ENCODE measurements around the gene MALT1.
"Not testable (repeated sequence)": the region's sequence is repeated elsewhere in the genome, so short reads cannot be mapped to it uniquely, and the experiment has no call there.

The MALT1 gene
- total RNA-seq, result 159 to 299 (median 165) reads per million in 4 experiments

- DNase-seq, result peak; percentile 95
Measured at GRCh38 chr18:58671111-58671631, at the start of gene MALT1. Gene MALT1, plus strand, starts transcription at chr18:58671465. Its CDS starts 179 bp downstream, at chr18:58671644.

DNA sequence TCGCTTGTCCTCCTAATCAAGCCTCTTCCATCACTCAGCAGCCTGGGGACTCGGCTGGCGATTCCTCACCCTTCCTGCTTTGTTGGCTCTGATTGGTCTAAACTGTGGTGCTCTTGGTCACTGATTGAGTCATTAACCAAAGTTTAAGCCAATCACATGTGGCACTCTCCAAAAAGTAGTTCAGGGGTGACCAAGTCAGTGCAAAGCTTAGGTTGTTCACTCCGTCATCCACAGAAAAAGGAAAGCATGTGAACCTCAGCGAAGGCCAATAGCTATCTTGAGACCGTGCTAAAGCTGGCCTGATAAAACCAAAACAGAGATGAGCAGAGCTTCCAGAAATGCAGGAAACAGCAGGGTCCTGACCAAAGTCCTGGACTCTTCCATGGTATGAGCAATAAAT lies 47.3 kb upstream of the MALT1 start:
- no peak for DNase-seq

DNA sequence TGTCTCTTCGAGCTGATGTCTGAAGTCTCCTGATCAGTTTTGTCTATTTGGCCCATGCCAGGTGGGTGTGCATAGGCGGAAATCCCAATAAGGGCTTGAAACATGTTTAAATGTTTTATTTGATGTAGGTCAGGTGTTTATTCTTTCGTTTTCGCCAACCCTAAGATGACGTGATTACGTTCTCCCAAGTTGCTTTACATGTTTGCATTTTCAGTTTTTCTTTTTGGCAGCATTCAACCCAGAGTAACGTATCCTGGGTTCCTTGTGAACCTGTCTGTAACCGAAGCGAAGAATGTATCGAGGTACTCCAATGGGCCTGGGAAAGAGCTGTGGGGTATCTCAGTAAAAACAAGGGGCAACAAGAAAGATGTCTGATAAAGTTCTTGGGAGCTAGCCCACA lies 45.4 kb upstream of the MALT1 start:
- no peak for DNase-seq

- DNase-seq, result no peak
Measured at GRCh38 chr18:58630071-58630470, 41.2 kb upstream of the MALT1 start.

DNA sequence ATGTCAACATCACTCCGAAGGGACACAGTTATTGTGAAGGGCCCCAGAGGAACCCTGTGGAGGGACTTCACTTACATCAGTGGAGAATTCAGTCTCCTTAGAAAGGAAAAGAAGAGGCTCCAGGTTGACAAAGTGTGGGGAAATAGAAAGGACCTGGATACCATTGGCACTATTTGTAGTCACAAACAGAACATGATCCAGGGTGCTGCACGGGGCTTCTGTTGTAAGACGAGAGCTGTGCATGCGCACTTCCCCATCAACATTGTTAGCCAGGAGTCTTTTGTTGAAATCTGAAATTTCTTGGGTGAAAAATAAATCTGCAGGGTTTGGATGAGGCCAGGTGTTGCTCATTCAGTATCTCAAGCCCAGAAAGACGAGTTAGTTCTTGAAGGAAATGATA lies 40.0 kb upstream of the MALT1 start:
- DNase-seq, result no peak

- DNase-seq, result no peak
Measured at GRCh38 chr18:58632552-58632951, 38.7 kb upstream of the MALT1 start.

DNA sequence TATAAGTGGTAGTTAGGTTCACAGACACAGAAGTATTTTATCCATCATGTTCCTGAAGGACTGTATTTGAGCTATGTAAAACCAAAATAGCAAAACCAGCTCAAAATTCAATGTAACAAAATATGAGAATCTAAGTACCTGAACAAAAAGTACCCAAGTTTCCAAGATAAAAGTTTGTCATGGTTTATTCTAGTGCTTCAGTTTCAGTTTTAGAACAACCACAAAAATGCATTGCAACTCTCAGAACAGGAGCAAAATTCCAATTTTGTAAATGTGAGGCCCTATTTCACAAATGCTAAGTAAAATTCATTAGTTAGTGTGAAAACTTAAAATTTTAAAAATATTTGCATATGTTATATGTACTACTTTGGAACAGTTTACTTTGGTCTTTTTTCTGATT lies 37.4 kb upstream of the MALT1 start:
- no peak for DNase-seq

DNA sequence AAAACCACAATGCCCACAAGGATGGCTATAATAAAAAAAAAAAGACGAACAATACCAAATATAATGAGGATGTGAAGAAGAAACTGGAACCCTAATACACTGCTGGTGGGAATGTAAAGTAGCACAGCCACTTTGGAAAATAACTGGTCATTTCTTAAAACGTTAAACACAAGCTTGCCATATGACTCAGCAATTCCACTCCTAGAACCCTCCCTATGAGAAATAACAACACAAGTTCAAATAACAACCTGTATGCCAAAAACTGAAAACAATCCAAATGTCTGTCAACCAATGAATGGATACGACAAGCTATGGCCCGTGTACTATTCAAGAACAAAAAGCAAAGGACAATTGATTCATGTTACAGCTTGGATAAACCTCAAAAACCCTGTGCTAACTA lies 35.4 kb upstream of the MALT1 start:
- no peak for DNase-seq

DNA sequence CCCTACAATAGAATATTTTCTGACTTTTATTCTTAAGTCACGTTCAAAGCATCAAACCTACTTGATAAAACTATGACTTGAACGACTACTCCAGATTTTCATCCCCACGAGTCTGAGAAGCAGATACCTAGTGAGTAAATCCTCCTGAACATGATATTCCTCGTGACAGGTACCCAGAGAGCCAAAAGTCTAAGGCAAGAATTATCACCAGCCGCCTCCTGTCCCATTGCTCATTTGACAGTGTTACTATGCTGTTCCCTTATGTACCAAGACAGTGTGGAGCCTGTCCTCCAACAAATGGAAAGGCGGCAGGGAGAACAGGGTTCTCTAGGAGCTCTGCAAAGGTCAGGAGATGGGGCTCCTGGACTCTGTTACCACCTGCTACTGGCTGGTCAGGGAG lies 34.1 kb upstream of the MALT1 start:
- no peak for DNase-seq

DNA sequence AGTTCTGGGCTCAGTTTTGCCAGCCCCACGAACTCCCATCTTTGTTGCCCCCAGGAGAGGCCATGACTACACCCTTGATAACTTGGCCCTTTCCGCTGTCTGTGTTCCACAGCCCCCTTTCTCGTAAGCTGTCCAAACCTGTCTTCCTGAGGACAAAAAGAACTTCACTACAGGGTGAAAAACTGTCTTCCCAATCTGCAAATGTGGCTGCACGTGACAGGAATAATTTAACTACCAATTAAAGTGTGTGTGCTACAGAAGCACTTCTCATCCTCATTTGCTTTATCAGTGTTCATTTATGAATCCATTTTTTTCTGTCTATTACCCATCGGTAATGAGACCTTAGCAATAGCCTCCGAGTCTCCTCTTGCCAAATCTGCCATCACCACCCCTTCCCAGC lies 33.3 kb upstream of the MALT1 start:
- DNase-seq, result no peak

- no peak for DNase-seq
Measured at GRCh38 chr18:58638441-58638840, 32.8 kb upstream of the MALT1 start.

GRCh38 chr18:58639237-58639636 lies 32.0 kb upstream of the MALT1 start:
- no peak for DNase-seq

DNA sequence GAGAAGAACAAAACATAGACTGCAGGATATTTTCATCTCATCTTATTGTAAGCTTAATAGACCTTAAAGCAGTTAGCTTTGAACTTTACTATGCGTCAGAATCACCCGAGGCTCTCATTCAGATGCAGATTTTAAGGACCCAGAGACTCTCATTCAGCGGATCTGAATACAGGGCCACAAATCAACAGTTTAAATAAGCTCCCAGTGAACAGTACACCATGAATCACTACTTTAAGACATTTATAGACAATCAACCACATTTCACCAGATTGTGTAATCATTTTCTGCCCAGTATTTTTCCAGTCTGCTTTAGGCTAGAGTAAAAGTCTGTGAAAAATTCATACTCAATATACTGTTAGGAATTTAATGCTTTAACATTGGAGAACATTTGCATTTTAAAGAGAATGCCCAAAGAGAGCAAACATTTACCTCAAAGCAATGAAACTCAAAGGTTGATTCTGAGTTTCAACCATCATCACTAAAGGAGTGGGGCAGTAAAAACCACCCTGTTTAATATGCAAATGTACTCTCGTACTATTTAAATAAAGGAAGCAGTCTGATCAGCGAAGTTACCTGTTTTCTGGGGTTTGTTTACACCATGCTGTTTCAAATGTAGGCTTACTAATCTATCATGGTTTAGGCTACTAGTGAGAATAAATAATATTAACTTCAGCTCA lies 31.4 kb upstream of the MALT1 start:
- DNase-seq, result no peak

DNA sequence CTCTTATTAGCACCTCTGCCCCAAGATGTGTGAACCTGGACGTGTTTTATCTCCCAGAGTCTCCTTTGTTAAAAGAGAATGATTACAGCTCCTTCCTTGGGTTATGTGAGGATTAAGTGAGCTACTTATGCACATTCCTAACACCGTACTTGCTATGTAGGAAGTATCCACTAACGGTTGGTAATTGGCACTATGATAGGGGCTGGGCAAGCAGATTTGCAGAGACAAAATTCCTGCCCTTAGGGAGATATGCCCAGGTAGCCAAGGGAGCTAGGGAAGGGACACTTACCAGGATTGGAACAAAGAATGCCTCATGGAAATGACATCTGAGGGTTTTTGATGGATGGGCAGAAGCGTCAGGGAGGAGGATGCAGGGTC lies 30.8 kb upstream of the MALT1 start:
- DNase-seq, result no peak

- no peak for DNase-seq
Measured at GRCh38 chr18:58640891-58641610, 30.2 kb upstream of the MALT1 start.

DNA sequence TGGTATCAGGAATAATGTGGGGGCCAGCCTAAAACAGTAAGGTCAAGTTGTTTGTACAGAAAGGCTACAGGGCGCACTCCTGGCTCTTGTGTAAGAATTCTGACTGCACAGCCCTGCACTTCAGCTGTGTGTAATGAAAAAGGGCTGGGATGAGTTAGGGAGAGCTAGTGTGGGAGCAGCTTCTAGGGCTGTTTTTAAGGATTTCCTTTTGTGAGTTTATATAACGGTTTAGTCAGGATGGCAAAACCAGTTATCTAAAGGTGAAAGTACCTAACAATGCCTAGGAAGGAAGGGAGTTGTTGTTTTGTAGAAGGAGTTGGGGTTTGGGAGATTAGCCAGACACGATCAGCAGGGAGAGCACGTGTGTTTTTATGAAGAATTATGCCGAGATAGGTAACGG lies 27.7 kb upstream of the MALT1 start:
- not testable (repeated sequence) for DNase-seq

DNA sequence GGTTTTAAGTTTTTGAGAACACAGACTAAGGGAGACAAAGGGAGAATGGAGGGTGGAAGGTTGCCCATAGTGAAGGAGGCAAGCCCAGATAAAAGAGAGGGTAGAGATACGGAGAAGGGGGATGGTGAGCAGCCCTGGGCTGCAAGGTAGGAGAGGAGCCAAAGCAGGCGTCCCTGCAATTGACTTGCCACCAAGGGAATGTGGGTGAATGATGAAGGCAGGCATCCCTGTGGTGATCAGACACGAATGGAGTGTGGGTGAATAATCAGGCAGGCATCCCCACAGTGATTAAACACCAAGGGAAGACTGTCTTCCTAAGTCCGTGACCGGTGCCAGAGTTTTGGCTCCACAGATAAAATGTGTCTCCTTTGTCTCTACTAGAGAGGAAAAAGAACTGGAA lies 25.9 kb upstream of the MALT1 start:
- no peak for DNase-seq

DNA sequence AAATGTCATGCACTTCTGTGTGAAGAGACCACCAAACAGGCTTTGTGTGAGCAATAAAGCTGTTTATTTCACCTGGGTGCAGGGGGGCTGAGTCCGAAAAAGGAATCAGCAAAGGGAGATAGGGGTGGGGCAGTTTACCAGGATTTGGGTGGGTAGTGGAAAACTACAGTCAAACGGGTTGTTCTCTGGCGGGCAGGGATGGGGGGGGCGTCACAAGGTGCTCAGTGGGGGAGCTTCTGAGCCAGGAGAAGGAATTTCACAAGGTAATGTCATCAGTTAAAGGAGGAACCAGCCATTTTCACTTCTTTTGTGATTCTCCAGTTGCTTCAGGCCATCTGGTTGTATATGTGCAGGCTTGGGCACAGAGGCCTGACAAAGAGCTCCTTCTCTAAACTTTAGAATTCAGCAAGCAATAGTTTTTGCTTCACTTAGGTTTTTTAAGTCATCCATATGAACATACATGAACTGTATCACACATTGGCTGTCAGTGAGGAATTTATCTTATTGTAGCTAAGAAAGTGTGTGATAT lies 24.9 kb upstream of the MALT1 start:
- no peak for DNase-seq

DNA sequence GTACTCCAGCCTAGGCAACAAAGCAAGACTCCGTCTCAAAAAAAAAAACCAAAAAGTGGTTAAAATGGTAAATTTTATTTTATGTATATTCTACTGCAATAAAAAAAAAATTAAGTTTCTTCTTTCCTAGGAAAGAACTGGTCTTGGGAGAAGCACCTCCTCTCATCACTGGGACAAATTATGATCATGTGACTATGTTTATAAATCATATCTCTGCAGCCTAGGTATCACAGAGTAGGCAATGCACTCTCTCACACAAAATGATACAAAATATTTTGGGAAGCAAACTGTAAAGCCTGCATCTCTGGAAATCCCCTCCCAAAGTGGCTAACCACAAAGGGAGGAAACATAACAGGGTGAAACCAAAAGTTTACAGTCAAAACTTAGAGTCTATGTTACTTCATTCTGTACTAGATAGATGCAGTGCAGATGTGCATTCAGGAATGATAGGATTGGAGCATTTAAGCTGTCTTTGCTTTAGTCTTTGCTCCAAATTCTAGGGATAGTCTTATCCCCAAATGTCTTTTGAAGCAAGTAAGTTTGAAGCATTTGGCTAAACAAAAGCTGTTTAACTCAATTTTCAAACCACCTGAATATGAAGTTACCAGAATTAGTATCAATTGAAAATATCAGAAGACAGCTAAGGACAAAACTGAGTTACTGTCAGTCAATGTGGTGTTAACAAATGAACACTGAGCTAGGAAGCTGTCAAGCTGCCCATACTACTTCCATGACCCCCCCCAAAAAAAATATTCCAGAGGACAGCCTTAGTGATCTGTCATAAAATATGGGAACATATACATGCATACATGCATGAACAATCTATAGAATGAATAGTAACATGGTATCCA lies 21.1 kb upstream of the MALT1 start:
- DNase-seq, result no peak

GRCh38 chr18:58650830-58651229 lies 20.4 kb upstream of the MALT1 start:
- not testable (repeated sequence) for DNase-seq

DNA sequence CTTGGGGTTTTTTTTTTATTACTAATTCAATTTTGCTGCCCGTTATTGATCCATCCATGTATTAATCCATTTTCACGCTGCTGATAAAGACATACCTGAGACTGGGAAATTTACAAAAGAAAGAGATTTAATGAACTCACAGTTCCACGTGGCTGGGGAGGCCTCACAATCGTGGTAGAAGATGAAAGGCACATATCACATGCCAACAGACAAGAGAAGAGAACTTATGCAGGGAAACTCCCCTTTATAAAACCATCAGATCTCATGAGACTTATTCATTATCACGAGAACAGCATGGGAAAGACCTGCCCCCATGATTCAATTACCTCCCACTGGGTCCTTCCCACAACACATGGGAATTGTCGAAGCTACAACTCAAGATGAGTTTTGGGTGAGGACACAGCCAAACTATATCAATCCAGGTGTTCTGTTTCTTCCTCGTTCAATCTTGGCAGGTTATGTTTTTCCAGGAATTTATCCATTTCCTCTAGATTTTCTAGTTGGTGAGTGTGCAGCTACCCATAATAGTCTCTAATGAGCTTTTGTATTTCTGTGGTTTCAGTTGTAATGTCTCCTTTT lies 18.0 kb upstream of the MALT1 start:
- DNase-seq, result not testable (repeated sequence)

- DNase-seq, result no peak
Measured at GRCh38 chr18:58653814-58654509, 17.3 kb upstream of the MALT1 start.

Data from effector CD8-positive, alpha-beta T cell (primary cell).